ENCODE results near the gene RALGDS.

The RALGDS gene

GRCh38 chr9:133115604-133116345, 5.3 kb downstream of the RALGDS start:
- no peak for TF ChIP-seq CTCF (IDR thresholded peaks at IDR 0.05; ENCODE audit: extremely low read depth, insufficient read depth, missing control alignments)
- in situ Hi-C loops (cut with MboI; ENCODE audit: low pct_unique_long_range_greater_than_20kb, low sequenced_read_pairs, unreplicated experiment), result no loop called here
- peak; percentile 94 for DNase-seq (ENCODE audit: low spot score)

- in situ Hi-C loops (cut with MboI; ENCODE audit: low pct_unique_long_range_greater_than_20kb, low sequenced_read_pairs, unreplicated experiment), result no loop called here
- TF ChIP-seq CTCF (IDR thresholded peaks at IDR 0.05; ENCODE audit: extremely low read depth, insufficient read depth, missing control alignments), result no peak
- no peak for DNase-seq (ENCODE audit: low spot score)
These were observed 6.0 kb downstream of the RALGDS start for GRCh38 chr9:133114886-133115603.

- TF ChIP-seq CTCF (IDR thresholded peaks at IDR 0.05; ENCODE audit: extremely low read depth, insufficient read depth, missing control alignments), result no peak
- in situ Hi-C loops (cut with MboI; ENCODE audit: low pct_unique_long_range_greater_than_20kb, low sequenced_read_pairs, unreplicated experiment), result no loop called here
- DNase-seq (ENCODE audit: low spot score), result no peak
These were observed 6.8 kb downstream of the RALGDS start for GRCh38 chr9:133113949-133114885.

GRCh38 chr9:133113163-133113948, 7.7 kb downstream of the RALGDS start:
- TF ChIP-seq CTCF (IDR thresholded peaks at IDR 0.05; ENCODE audit: extremely low read depth, insufficient read depth, missing control alignments), result no peak
- no peak for DNase-seq (ENCODE audit: low spot score)
- in situ Hi-C loops (cut with MboI; ENCODE audit: low pct_unique_long_range_greater_than_20kb, low sequenced_read_pairs, unreplicated experiment), result no loop called here

- DNase-seq (ENCODE audit: low spot score), result no peak
- in situ Hi-C loops (cut with MboI; ENCODE audit: low pct_unique_long_range_greater_than_20kb, low sequenced_read_pairs, unreplicated experiment), result no loop called here
- no peak for TF ChIP-seq CTCF (IDR thresholded peaks at IDR 0.05; ENCODE audit: extremely low read depth, insufficient read depth, missing control alignments)
These were observed 8.4 kb downstream of the RALGDS start for GRCh38 chr9:133112663-133113026.

Data from GM13977 (cell line).